ENCODE data around the gene FAM234A. TPM values are rescaled to one million over a fixed set of nuclear protein-coding genes. Genes with fewer than 3 reads are reported as not detected.

Gene FAM234A
- total RNA-seq, 1 experiment from 2014 or later, result 94.9 TPM

DNA sequence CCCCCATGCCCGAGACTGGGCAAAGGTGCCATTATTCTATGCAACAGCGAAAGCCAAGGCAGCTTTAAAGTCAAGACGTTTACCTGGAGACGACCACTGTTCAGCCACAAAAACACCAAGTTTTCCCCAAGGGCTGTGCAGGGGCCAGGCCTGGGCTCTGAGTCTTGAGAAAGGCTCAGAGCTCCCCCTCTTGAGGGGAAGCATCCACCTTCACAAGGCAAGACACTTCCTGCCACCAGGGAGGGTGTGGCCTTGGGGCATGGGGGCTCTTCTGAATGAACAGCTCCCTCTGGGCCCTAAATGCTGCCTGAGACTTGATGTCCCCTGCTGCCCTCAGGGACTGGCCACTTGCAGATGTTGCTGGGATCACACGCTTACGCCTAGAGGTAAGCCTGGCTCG lies 74.9 kb downstream of the FAM234A start:
- Histone ChIP-seq H3K79me1 (ENCODE audit: insufficient read depth, low read depth, low read length, poor library complexity, severe bottlenecking) (no peaks in the 10 kb centered on the region), H4K20me1 (ENCODE audit: control insufficient read depth, insufficient read depth, insufficient read length) (no peaks in the 10 kb centered on the region), H3K18ac (ENCODE audit: insufficient read length, low read depth, low read length) (no peak overlapping the region), H3K14ac (ENCODE audit: insufficient read depth, low read length) (no peak overlapping the region), H3T11ph (ENCODE audit: low read length) (no peak overlapping the region), H2BK15ac (ENCODE audit: low read depth, low read length) (no peak overlapping the region), H3K9me3 (ENCODE audit: control insufficient read depth, low read depth, low read length) (no peaks in the 10 kb centered on the region), H2AK5ac (ENCODE audit: insufficient read length, low read length) (no peak overlapping the region), H4K91ac (ENCODE audit: insufficient read length, low read depth, low read length) (no peak overlapping the region), H2BK20ac (ENCODE audit: low read depth, low read length, poor library complexity, severe bottlenecking) (no peak overlapping the region), H3K79me2 (ENCODE audit: insufficient read depth, low read length) (no peaks in the 10 kb centered on the region; the same call in 1 of the 2 replicates), H3K56ac (ENCODE audit: insufficient read length, low read depth, low read length) (no peak overlapping the region), H4K8ac (replicated peaks; ENCODE audit: insufficient read length, low read depth, low read length) (no peak overlapping the region), H3K9ac (ENCODE audit: extremely low read depth, insufficient read length, low read length) (no peak overlapping the region), H4K5ac (ENCODE audit: insufficient read length, low read depth, low read length) (no peak overlapping the region), H3K4ac (ENCODE audit: low read depth, low read length) (no peak overlapping the region), H3K27me3 (ENCODE audit: insufficient read depth, low read length) (no peaks in the 10 kb centered on the region), H3K23me2 (ENCODE audit: insufficient read length, low read depth, low read length, poor library complexity, severe bottlenecking) (no peaks in the 10 kb centered on the region), H2BK120ac (ENCODE audit: low read depth, low read length, poor library complexity, severe bottlenecking) (no peak overlapping the region), H3K4me2 (ENCODE audit: insufficient read depth, insufficient read length, low read length) (no peak overlapping the region), H3K23ac (ENCODE audit: insufficient read length, low read depth, low read length) (no peak overlapping the region), H3K4me1 (ENCODE audit: insufficient read depth, low read length) (no peaks in the 10 kb centered on the region), H3K27ac (ENCODE audit: insufficient read length, low read depth, low read length) (no peak overlapping the region), H2BK5ac (ENCODE audit: insufficient read length, low read length) (no peak overlapping the region), H2AFZ (ENCODE audit: low read length) (no peak overlapping the region), H2BK12ac (ENCODE audit: insufficient read length, low read depth, low read length) (no peak overlapping the region)
- H3K36me3 Mint-ChIP-seq (ENCODE audit: insufficient read depth in 1 of 3, low read depth in 3 of 3), result peaks cover 13 to 61% (median 54%) of the 10 kb centered on the region in 3 experiments; a peak in 6 of 7 replicates
- H3K27ac Mint-ChIP-seq, result peak overlapping the region in 2 of 3 experiments; percentile 66 to 67; a peak in 4 of 7 replicates
- no CpG with 5 or more reads among the region's 7 CpGs for WGBS (ENCODE audit: extremely low coverage, insufficient read length, low lambda C conversion rate)
- no peaks in the 10 kb centered on the region for H3K9me3 Mint-ChIP-seq
- TF ChIP-seq, protein P1, sequence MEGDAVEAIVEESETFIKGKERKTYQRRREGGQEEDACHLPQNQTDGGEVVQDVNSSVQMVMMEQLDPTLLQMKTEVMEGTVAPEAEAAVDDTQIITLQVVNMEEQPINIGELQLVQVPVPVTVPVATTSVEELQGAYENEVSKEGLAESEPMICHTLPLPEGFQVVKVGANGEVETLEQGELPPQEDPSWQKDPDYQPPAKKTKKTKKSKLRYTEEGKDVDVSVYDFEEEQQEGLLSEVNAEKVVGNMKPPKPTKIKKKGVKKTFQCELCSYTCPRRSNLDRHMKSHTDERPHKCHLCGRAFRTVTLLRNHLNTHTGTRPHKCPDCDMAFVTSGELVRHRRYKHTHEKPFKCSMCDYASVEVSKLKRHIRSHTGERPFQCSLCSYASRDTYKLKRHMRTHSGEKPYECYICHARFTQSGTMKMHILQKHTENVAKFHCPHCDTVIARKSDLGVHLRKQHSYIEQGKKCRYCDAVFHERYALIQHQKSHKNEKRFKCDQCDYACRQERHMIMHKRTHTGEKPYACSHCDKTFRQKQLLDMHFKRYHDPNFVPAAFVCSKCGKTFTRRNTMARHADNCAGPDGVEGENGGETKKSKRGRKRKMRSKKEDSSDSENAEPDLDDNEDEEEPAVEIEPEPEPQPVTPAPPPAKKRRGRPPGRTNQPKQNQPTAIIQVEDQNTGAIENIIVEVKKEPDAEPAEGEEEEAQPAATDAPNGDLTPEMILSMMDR (conservative IDR thresholded peaks at IDR 0.05), result 0 out of 3 replicates have a peak, but pooled peaks have one; percentile 14
- H3K4me1 Mint-ChIP-seq, result no peaks in the 10 kb centered on the region
- no peak overlapping the region; a peak in 1 of 5 replicates for H3K4me3 Mint-ChIP-seq
- no peaks in the 10 kb centered on the region for H3K27me3 Mint-ChIP-seq (ENCODE audit: low read depth)
- DNase-seq, result no peak

Measured in H9 (cell line).